OCI-LY1 (cell line): ENCODE results near the gene PHF2.
A peak's percentile ranks its signal among the peaks of the same experiment; 100 is the strongest.

Experiments used
- H2AFZ ChIP-seq: fragments of 200-600 bp; sonication (generic), shearing (Covaris generic); 2 replicates; pipeline ENCODE4 v1.6.0; 2014; ENCODE audit warnings: antibody characterized with exemption, mild to moderate bottlenecking, low read length
- H3F3A ChIP-seq: fragments of 200-600 bp; sonication (generic), shearing (Covaris generic); 2 replicates; pipeline ENCODE4 v1.6.0; 2014; ENCODE audit warnings: mild to moderate bottlenecking, antibody characterized with exemption, low read length, moderate library complexity; ENCODE audit not compliant: insufficient read depth
- H3K27ac ChIP-seq: fragments of 200-600 bp; sonication (generic); 2 replicates; pipeline ENCODE4 v1.5.1; 2014; ENCODE audit warnings: low read length, mixed run types, mild to moderate bottlenecking, low read depth; ENCODE audit not compliant: poor library complexity, severe bottlenecking
- H3K27me3 ChIP-seq: fragments of 200-600 bp; sonication (generic); 2 replicates; pipeline ENCODE4 v1.6.0; 2014; ENCODE audit warnings: antibody characterized with exemption, mild to moderate bottlenecking, low read length, moderate library complexity; ENCODE audit not compliant: insufficient read depth
- H3K36me3 ChIP-seq: fragments of 200-600 bp; sonication (generic); 2 replicates; pipeline ENCODE4 v1.6.1; 2014; ENCODE audit warnings: mild to moderate bottlenecking, antibody characterized with exemption, low read length, moderate library complexity, mixed read lengths; ENCODE audit not compliant: insufficient read depth
- H3K4me1 ChIP-seq: fragments of 200-600 bp; sonication (generic); 2 replicates; pipeline ENCODE4 v1.5.1; 2014; ENCODE audit warnings: mild to moderate bottlenecking, low read length, moderate library complexity; ENCODE audit not compliant: insufficient read depth, severe bottlenecking
- H3K4me2 ChIP-seq: fragments of 200-600 bp; sonication (generic), shearing (Covaris generic); 2 replicates; pipeline ENCODE4 v1.6.1; 2014; ENCODE audit warnings: low read length
- H3K4me3 ChIP-seq: fragments of 200-600 bp; sonication (generic); 2 replicates; pipeline ENCODE4 v1.5.1; 2014; ENCODE audit warnings: low read length, low read depth, mild to moderate bottlenecking, mixed read lengths; ENCODE audit not compliant: poor library complexity, severe bottlenecking
- H3K79me2 ChIP-seq: fragments of 200-600 bp; shearing (Covaris generic); 2 replicates; pipeline ENCODE4 v1.6.1; 2016; ENCODE audit warnings: mixed run types, low read length, mixed read lengths; ENCODE audit not compliant: insufficient read depth
- H3K9ac ChIP-seq: fragments of 200-600 bp; sonication (generic), shearing (Covaris generic); 2 replicates; pipeline ENCODE4 v1.6.1; 2014; ENCODE audit warnings: mild to moderate bottlenecking, low read length, mixed read lengths
- H3K9me2 ChIP-seq: fragments of 200-600 bp; sonication (generic), shearing (Covaris generic); 2 replicates; pipeline ENCODE4 v1.6.1; 2014; ENCODE audit warnings: low read depth, mild to moderate bottlenecking, low read length, mixed read lengths
- H3K9me3 ChIP-seq: fragments of 200-600 bp; shearing (Covaris generic); 2 replicates; pipeline ENCODE4 v1.6.1; 2014; ENCODE audit warnings: low read length, mixed read lengths
- H4K20me1 ChIP-seq: fragments of 200-600 bp; sonication (generic), shearing (Covaris generic); 2 replicates; pipeline ENCODE4 v1.6.0; 2016; ENCODE audit warnings: mild to moderate bottlenecking, low read length; ENCODE audit not compliant: insufficient read depth
- CTCF ChIP-seq: fragments of 200-600 bp; sonication (generic), shearing (Covaris generic); IDR thresholded peaks from 2 replicates; pipeline ENCODE4 v1.5.1; 2017; ENCODE audit warnings: mild to moderate bottlenecking, antibody characterized with exemption, low read length, moderate library complexity, mixed read lengths
- EZH2 ChIP-seq: fragments of 200-600 bp; sonication (generic), shearing (Covaris generic); IDR thresholded peaks from 2 replicates; pipeline ENCODE4 v1.8.0; 2017; ENCODE audit warnings: borderline replicate concordance, mixed run types, mild to moderate bottlenecking, antibody characterized with exemption, low read length, moderate library complexity, mixed read lengths

PHF2 gene

GRCh38 chr9:93577975-93578682, 1.7 kb downstream of the PHF2 start:
- Histone ChIP-seq H3K4me1 (peaks cover 21% of the 10 kb centered on the region), H3F3A (no peaks in the 10 kb centered on the region), H3K4me3 (no peak overlapping the region), H3K27ac (no peak overlapping the region), H3K9me2 (no peaks in the 10 kb centered on the region), H3K4me2 (peak overlapping the region; percentile 67), H4K20me1 (no peaks in the 10 kb centered on the region), H3K79me2 (no peaks in the 10 kb centered on the region), H3K9ac (no peak overlapping the region; the same call in 1 of the 2 replicates), H3K27me3 (peaks cover 4% of the 10 kb centered on the region; the same call in 1 of the 2 replicates), H3K36me3 (no peaks in the 10 kb centered on the region; the same call in 1 of the 2 replicates), H2AFZ (no peak overlapping the region), H3K9me3 (peaks cover 2% of the 10 kb centered on the region; the same call in 1 of the 2 replicates)
- TF ChIP-seq CTCF: no peak
- no peak for TF ChIP-seq EZH2

- H4K20me1 ChIP-seq: no peaks in the 10 kb centered on the region
- no peaks in the 10 kb centered on the region for H3K9me2 ChIP-seq
- H3K4me1 ChIP-seq: peaks cover 21% of the 10 kb centered on the region
- H3K79me2 ChIP-seq: no peaks in the 10 kb centered on the region
- H3K9ac ChIP-seq: no peak overlapping the region
- H3K36me3 ChIP-seq: no peaks in the 10 kb centered on the region; the same call in 1 of the 2 replicates
- no peak overlapping the region for H3K4me2 ChIP-seq
- peaks cover 6% of the 10 kb centered on the region for H3K9me3 ChIP-seq
- no peak overlapping the region for H2AFZ ChIP-seq
- no peaks in the 10 kb centered on the region for H3F3A ChIP-seq
- H3K27me3 ChIP-seq: peaks cover 4% of the 10 kb centered on the region; the same call in 1 of the 2 replicates
- TF ChIP-seq CTCF (no peak), EZH2 (no peak)
- no peak overlapping the region for H3K4me3 ChIP-seq
- H3K27ac ChIP-seq: no peak overlapping the region
These were observed 2.5 kb downstream of the PHF2 start for GRCh38 chr9:93578844-93579243.

- Histone ChIP-seq H3K4me2 (no peak overlapping the region), H3K36me3 (no peaks in the 10 kb centered on the region; the same call in 1 of the 2 replicates), H4K20me1 (no peaks in the 10 kb centered on the region), H3K4me1 (peaks cover 20% of the 10 kb centered on the region), H3F3A (no peaks in the 10 kb centered on the region), H3K79me2 (no peaks in the 10 kb centered on the region), H3K9me3 (peaks cover 16% of the 10 kb centered on the region), H3K9ac (no peak overlapping the region), H2AFZ (no peak overlapping the region), H3K27me3 (peaks cover 4% of the 10 kb centered on the region; the same call in 1 of the 2 replicates), H3K4me3 (no peak overlapping the region), H3K27ac (no peak overlapping the region), H3K9me2 (no peaks in the 10 kb centered on the region)
- no peak for TF ChIP-seq EZH2
- no peak for TF ChIP-seq CTCF
These were observed 3.5 kb downstream of the PHF2 start for GRCh38 chr9:93579711-93580516.
